ENCODE measurements around the gene MAGI1.
"Not testable (repeated sequence)": the region's sequence is repeated elsewhere in the genome, so short reads cannot be mapped to it uniquely, and the experiment has no call there.

The MAGI1 gene

GRCh38 chr3:65548848-65549625 is 489.7 kb downstream of the MAGI1 start:
- no peak for DNase-seq

GRCh38 chr3:65545429-65545828 is 493.3 kb downstream of the MAGI1 start:
- DNase-seq, result no peak

GRCh38 chr3:65543391-65543790 is 495.3 kb downstream of the MAGI1 start:
- DNase-seq, result not testable (repeated sequence)

- no peak for DNase-seq
Measured at GRCh38 chr3:65540666-65541065, 498.1 kb downstream of the MAGI1 start.

- DNase-seq, result no peak
Measured at GRCh38 chr3:65539616-65540015, 499.1 kb downstream of the MAGI1 start.

GRCh38 chr3:65538101-65538500 is 500.6 kb downstream of the MAGI1 start:
- DNase-seq, result no peak

- DNase-seq, result no peak
Measured at GRCh38 chr3:65537109-65537508, 501.6 kb downstream of the MAGI1 start.

GRCh38 chr3:65535260-65535659 is 503.5 kb downstream of the MAGI1 start:
- no peak for DNase-seq

GRCh38 chr3:65534805-65535204 is 503.9 kb downstream of the MAGI1 start:
- DNase-seq, result no peak

- DNase-seq, result no peak
Measured at GRCh38 chr3:65532749-65533148, 506.0 kb downstream of the MAGI1 start.

- no peak for DNase-seq
Measured at GRCh38 chr3:65532215-65532614, 506.5 kb downstream of the MAGI1 start.

- no peak for DNase-seq
Measured at GRCh38 chr3:65531499-65531898, 507.2 kb downstream of the MAGI1 start.

- DNase-seq, result no peak
Measured at GRCh38 chr3:65526656-65527055, 512.1 kb downstream of the MAGI1 start.

GRCh38 chr3:65524584-65524983 is 514.1 kb downstream of the MAGI1 start:
- no peak for DNase-seq

- no peak for DNase-seq
Measured at GRCh38 chr3:65523878-65524277, 514.8 kb downstream of the MAGI1 start.

GRCh38 chr3:65521032-65521431 is 517.7 kb downstream of the MAGI1 start:
- no peak for DNase-seq

- no peak for DNase-seq
Measured at GRCh38 chr3:65516998-65517397, 521.7 kb downstream of the MAGI1 start.

- DNase-seq, result not testable (repeated sequence)
Measured at GRCh38 chr3:65514317-65514716, 524.4 kb downstream of the MAGI1 start.

GRCh38 chr3:65509423-65509794 is 529.3 kb downstream of the MAGI1 start:
- DNase-seq, result not testable (repeated sequence)

- no peak for DNase-seq
Measured at GRCh38 chr3:65508750-65509422, 529.8 kb downstream of the MAGI1 start.

GRCh38 chr3:65507437-65507836 is 531.3 kb downstream of the MAGI1 start:
- no peak for DNase-seq

GRCh38 chr3:65503776-65504175 is 534.9 kb downstream of the MAGI1 start:
- no peak for DNase-seq

GRCh38 chr3:65502526-65502925 is 536.2 kb downstream of the MAGI1 start:
- DNase-seq, result no peak

All from NCI-H187 (cell line).